ENCODE data around the gene MYADML2.
"Not testable (repeated sequence)": the region's sequence is repeated elsewhere in the genome, so short reads cannot be mapped to it uniquely, and the experiment has no call there.

MYADML2 gene

DNA sequence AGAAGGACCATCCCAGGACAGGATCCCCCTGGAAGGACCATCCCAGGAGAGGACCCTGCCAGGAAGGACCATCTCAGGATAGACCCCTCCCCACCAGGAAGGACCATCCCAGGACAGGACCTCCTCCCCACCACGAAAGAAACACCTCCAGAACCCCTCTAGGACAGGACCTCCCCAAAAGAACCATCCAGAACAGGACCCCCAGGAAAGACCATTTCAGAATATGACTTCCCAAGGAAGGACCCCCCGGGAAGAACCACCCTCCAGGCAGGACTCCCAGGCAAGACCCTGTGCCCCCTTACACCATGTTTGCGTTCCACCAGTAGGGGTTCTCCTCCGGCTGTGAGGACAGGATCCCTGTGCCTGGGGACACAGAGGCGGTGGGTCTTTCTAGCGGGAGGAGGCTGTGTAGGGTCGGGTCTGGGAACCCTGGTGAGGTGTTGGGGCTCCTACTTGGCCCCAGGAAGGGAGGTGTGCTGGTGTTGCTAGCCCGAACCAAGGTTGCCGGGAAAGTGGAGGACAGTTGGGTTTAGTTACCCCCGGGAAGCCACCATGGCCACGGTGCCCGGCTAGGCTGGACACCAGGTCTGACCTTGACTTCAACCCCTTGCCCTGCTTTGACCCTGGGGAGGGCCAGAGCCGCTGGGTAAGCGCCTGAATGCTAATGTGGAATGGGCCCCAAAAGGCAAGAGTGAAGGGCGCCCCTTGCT, 11.8 kb upstream of the MYADML2 start:
- FAIRE-seq, result no peak

DNA sequence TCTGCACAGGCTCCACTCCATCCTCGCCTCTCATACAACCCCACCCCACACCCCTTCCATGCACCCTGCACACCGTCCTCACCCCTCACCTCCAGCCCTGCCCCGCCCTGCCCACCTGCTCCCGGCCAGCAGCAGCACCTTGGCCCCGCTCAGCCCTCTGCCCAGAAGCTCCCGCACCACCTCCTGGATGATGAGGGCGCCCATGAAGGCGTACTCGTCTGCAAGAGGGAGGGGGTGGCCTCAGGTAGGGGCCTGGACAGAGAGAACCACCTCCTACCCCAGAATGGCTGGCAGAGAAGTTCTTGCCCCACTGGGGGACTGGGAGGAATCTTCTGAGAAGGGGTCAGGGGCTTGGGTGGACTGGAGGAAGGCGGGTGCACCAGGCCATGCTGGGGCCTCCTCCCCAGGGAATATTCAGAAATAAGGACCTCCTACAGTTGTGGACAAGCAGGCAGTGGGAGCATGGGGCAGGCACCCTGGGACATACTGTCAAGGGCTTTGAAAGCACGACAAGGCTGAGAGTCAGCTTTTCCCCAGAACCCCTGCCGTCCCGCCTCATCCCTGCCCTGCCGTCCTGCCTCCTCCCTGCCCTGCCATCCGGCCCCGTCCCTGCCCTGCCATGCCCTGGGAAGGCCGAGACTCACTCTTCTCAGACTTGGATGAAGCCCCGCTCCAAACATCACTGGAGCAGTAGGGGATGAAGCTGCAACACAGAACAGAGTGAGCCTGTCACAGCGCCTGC, 10.8 kb upstream of the MYADML2 start:
- no peak for FAIRE-seq

DNA sequence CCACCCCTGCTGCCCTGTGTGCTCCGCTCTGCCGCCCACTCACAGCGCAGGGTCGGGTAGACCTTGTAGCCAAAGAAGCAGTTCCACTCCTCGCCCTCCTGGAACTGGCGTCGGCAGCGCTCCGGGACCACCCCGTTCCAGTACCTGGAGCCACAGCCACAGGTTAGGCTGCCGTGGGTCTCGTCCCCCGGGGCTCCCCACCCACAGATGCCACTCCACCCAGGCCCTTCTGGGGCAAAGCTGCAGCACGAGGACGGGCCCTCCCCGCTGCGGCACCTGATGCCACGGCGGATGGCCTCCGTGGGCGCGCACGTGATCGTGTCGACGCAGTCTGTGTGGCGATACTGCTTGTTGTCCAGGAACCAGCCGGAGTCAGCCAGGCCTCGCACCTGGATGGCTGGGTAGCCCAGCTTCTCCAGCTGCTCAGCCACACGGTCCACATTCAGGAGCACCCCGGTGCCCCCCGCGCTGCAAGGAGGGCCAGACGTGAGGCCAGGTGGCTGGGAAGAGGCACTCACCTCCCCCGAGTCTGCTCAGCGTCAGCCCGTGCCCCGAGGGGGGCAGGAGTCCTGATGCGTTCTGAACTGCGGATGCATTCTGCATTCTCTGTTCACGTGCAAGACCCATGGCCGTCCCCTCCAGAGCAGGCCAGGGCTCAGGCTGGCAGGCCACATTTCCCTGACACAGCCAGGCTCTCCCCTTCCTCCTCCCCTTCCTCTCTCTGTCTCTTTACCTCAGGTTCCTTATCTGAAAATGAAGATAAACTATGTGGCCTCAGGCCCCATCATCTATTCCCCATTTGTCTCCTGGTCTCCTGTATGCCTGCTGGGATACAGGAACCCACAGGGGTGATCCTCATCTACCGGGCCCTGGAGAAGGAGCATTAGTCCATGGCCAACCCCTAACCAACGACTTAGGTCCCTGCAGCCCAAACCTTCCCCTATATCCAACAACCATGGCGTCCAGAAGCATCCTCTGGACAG, 9.9 kb upstream of the MYADML2 start:
- FAIRE-seq, result no peak

DNA sequence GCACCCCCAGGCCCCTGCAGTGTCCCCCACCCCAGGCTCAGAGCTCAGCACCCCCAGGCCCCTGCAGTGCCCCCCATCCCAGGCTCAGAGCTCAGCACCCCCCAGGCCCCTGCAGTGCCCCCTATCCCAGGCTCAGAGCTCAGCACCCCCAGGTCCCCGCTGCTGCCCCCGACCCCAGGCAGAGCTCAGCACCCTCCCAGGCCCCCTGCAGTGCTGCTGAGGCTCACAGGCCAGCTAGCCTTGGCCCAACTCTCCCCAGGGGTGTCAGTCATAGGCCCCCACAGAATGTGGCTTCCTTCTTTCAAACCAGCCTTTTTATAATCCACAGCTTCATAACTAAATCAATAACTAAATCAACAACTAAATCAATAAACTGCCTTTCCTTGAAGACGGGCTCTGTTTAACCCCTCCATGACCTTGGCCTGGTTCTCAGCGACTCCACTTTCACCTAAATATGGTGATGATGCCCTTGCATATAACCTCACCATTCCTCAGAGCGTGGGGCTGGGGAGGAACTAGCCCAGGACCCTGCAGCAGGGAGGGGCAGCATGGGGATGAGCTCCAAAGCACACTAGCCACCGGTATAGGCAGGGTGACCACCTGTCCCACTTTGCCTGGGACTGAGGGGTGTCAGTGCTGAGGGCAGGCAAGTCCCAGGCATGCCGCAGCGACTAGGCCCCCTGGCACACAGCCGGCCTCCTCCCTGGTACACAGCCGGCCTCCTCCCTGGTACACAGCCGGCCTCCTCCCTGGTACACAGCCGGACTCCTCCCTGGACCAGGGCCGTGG, 8.9 kb upstream of the MYADML2 start:
- FAIRE-seq, result no peak

- FAIRE-seq, result no peak
Observed at GRCh38 chr17:81955058-81955681, 8.1 kb upstream of the MYADML2 start.

DNA sequence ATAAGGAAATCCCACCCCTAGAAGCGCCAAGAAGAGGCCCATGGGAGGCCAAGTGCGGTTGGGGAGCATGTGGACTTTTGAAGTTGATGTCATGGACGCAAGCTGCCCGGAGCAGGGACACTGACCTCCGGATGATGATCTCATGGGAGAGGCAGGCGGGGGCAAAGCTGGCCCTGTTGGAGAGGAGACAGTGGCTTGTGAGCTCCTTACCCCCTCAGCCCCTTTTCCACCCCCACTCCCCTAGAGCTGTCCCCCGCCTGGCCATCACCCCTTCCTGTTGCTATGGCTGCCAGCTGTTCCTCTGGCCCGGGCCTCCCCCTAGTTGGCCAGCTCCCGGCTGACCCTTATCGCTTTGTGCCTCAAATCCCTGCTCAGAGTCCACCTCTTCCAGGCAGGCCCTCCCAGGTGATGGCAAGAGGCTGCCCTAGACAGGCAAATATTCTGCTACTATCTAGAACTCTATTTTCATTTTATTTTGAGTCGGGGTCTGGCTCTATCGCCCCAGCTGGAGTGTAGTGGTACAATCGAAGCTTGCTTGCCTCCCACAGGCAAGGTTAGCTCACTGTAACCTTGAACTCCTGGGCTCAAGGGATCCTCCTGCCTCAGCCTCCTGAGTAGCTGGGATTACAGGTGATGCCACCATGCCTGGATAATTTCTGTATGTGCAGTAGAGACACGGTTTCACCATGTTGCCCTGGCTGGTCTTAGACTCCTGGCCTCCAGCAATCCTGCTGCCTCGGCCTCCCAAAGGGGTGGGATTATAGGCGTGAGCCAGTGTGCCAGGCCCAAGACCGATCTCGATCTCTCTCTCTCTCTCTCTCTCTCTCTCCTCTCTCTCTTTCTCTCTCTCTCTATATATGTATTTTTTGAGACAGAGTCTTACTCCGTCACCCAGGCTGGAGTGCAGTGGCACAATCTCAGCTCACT, 7.4 kb upstream of the MYADML2 start:
- FAIRE-seq, result no peak

DNA sequence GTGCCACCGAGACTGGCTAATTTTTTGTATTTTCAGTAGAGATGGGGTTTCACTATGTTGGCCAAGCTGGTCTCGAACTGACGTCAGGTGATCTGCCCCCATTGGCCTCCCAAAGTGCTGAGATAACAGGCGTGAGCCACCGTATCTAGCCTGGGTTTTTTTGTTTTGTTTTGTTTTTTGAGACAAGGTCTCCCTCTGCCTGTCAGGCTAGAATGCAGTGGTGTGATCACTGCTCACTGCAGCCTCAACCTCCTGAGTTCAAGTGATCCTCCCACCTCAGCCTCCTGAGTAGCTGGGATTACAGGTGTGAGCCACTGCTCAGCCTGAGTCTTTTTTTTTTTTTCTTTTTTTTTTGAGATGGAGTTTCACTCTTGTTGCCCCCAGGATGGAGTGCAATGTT, 6.4 kb upstream of the MYADML2 start:
- not testable (repeated sequence) for FAIRE-seq

DNA sequence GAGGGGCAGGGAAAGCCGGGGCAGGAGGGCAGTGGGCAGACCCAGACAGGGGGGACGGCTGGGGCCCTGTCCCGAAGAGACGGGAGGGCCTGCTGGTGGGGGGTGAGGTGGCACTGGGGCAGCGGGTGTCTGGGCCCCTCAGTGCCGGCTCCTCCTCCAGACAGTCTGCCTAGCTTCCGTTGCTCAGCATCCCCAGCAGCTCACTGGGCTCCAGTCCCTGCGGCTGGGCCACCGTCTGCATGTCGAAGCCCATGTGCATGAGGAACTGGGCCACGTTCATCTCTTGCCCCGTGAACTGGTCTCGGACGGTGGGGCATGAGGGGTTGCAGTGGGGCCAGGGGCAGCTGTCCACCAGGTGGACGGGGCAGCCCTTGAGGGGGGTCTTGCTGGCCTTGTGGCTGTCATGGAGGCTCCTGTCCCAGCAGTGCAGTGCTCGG, 5.8 kb upstream of the MYADML2 start:
- no peak for FAIRE-seq

DNA sequence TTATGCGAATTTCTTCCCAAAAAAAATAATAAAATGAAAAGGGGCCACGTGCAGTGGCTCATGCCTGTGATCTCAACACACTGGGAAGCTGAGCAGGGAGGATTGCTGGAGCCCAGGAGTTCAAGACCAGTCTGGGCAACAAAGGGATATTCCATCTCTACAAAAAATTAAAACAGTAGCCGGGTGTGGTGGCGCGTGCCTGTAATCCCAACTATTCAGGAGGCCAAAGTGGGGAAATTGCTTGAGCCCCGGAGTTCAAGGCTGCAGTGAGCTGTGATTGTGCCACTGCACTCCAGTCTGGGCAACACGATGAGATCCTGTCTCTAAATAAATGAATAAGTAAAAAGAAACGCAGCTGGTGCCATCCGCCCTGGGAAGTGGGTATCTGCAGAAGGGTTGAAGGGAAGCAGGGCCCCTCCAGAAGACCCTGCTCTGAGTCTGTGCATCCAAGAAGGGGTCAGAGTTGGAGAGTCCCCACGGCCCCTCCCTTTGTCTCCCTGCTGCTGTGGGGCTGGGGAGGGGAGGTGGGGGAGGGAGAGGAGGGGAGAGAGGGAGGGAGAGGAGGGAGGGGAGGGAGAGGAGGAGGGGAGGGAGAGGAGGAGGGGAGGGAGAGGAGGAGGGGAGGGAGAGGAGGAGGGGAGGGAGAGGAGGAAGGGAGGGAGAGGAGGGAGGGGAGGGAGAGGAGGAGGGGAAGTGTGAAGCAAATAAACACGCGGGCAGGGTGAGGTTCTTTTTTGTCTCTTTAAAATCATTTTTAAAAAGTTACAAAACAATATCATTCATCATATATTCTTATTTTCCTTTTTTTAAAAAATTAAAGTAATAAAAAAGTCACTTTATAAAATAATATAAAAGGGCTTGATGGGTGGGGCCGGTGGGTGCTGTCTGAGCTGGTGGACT, 5.0 kb upstream of the MYADML2 start:
- no peak for FAIRE-seq

- FAIRE-seq, result no peak
Observed at GRCh38 chr17:81950501-81950900, 3.5 kb upstream of the MYADML2 start.

GRCh38 chr17:81948635-81949378, 1.8 kb upstream of the MYADML2 start:
- FAIRE-seq, result no peak

DNA sequence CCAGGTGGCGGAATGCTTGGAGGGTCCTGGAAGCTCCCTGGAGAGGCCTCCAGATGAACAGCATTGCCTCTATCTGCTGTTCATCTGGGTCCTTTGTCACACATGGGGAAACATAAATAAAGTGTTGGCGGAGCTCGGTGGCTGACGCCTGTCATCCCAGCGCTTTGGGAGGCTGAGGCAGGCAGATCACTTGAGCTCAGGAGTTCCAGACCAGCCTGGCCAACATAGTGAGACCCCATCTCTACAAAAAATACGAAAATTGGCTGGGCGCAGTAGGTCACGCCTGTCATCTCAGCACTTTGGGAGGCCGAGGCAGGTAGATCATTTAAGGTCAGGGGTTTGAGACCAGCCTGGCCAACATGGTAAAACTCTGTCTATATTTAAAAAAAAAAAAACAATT, 2.2 kb downstream of the MYADML2 start:
- no peak for FAIRE-seq

DNA sequence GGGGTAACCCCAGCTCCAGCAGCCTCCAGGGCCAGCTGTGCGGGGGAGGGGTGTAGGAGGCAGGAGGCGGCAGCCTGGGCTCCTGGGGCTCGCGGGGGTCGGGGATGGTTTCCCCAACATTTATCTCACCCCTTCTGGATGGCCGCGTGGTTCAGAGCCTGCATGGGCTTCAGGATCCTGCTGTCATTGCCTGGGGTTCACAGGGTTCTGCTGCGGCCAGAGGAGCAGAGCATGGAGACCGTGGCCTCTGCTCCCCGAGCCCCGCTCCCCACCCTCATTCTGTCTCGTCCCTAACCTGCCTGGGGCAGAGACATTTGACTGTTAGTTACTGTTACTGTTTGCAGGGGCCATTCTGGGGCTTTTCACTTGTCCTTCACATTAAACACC, 4.9 kb downstream of the MYADML2 start:
- FAIRE-seq, result no peak

- no peak for FAIRE-seq
Observed at GRCh38 chr17:81941484-81942166, 5.4 kb downstream of the MYADML2 start.

GRCh38 chr17:81940538-81941483, 6.2 kb downstream of the MYADML2 start:
- FAIRE-seq, result no peak

- no peak for FAIRE-seq
Observed at GRCh38 chr17:81939881-81940385, 7.1 kb downstream of the MYADML2 start.

- no peak for FAIRE-seq
Observed at GRCh38 chr17:81939218-81939617, 7.8 kb downstream of the MYADML2 start.

Data from G401.6 (cell line).